ENCODE results near the gene DCC.
A peak's percentile ranks its signal among the peaks of the same experiment; 100 is the strongest.

The DCC gene

DNA sequence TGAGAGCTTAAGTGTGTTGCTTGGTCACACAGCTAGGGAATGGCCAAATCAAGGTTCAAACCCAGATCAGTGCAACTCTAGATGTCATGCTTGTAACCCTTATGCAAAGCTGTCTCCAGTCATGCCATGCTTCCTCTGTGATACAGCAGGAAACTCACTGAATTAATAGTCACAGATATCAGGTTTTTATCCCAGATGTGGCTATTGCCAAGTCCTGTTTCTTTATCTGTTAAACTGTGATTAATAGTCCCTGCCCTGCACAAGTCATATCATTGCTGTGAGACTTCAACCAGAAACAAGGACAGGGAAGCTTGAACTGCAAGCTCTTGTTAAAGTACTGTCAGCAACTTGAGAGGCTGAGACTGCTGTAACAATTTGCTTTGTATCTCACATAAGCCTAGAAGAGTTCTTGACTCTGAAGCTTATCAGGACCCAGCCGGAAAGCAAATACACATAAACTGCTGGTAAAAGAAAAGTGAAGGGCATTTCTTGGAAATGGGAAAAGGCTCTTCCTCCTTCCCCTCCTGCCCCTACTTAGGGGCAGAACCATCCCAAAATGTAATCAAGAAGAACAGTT, 609.0 kb downstream of the DCC start:
- no peak overlapping the region for H3K27ac ChIP-seq
- H3K27me3 ChIP-seq: no peaks in the 10 kb centered on the region
- H3K9me3 ChIP-seq: no peaks in the 10 kb centered on the region
- no peak overlapping the region for H3K4me3 ChIP-seq
- peak overlapping the region; percentile 18 for H3K4me2 ChIP-seq
- no peaks in the 10 kb centered on the region for H4K20me1 ChIP-seq
- no peak overlapping the region for H3K9ac ChIP-seq
- no peak for TF ChIP-seq Cebpa-rat (IDR thresholded peaks at IDR 0.05)
- peaks cover 40% of the 10 kb centered on the region for H3K4me1 ChIP-seq
- no peaks in the 10 kb centered on the region for H3K36me3 ChIP-seq

DNA sequence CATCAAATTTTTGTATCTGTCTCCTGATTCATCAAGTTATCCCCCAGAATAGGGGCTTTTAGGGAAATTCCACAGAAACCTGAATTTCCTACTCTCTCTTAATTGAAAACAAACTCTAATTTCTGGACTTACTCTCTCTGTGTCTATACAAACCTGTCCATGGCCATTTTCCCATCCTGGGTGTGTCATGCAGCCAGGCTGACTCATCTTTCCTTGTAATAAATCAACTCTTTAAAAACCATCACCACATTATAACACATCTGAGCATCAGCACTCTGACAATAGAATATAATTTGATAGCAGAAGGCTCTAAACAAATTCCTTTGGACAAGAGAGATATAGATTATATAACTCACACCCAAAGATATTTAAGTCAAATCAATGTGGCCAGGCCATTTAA, 610.2 kb downstream of the DCC start:
- Histone ChIP-seq H3K9me3 (no peaks in the 10 kb centered on the region), H3K36me3 (no peaks in the 10 kb centered on the region), H3K27me3 (no peaks in the 10 kb centered on the region), H3K4me3 (no peak overlapping the region), H3K27ac (no peak overlapping the region), H3K9ac (no peak overlapping the region), H4K20me1 (no peaks in the 10 kb centered on the region), H3K4me1 (peaks cover 28% of the 10 kb centered on the region), H3K4me2 (no peak overlapping the region)
- no peak for TF ChIP-seq Cebpa-rat (IDR thresholded peaks at IDR 0.05)

DNA sequence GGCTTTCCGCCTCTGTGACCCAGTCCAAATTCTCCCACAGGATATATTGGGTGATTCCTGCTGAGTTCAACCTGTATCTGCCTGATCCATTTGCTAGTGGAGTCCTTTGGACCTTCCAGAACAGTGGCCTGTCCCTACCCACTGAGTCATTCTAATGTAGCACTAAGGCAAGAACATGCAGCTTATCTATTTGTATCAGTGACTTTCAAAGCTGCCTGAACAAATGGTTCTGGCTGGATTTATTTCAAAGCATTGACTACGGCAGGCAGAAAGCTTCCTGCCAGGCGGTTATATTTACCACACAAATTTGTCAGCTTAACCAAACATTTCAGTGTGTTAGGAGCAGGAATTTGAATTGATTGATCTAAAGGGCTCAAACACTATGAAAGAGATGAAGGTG, 613.4 kb downstream of the DCC start:
- peaks cover 17% of the 10 kb centered on the region for H3K4me1 ChIP-seq
- H3K9ac ChIP-seq: no peak overlapping the region
- no peaks in the 10 kb centered on the region for H3K9me3 ChIP-seq
- H3K4me3 ChIP-seq: no peak overlapping the region
- H4K20me1 ChIP-seq: no peaks in the 10 kb centered on the region
- no peak overlapping the region for H3K27ac ChIP-seq
- no peak overlapping the region for H3K4me2 ChIP-seq
- no peaks in the 10 kb centered on the region for H3K36me3 ChIP-seq
- H3K27me3 ChIP-seq: no peaks in the 10 kb centered on the region
- no peak for TF ChIP-seq Cebpa-rat (IDR thresholded peaks at IDR 0.05)

DNA sequence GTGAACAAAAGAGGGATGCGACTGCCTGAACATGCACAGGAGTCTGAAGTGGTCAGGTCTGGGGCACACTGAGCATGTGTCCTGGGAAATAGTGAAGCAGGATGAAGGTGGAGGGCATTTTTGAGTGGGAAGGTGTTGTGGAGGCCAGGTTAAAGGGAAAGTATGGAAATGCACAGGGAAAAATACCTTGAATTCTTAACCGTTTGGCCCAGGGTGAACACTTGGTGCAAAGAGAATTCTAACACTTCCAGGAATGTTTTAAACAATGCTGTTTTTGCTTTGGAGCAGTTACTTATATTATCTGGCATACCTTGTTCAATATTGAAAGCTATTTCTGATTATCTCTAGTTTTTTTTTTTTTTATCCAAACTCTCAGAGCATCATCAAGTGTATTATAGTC, 623.5 kb downstream of the DCC start:
- TF ChIP-seq Cebpa-rat (IDR thresholded peaks at IDR 0.05): no peak
- no peak overlapping the region for H3K9ac ChIP-seq
- H3K27me3 ChIP-seq: no peaks in the 10 kb centered on the region
- no peaks in the 10 kb centered on the region for H3K4me1 ChIP-seq
- no peaks in the 10 kb centered on the region for H3K36me3 ChIP-seq
- H3K9me3 ChIP-seq: peaks cover 5% of the 10 kb centered on the region
- H4K20me1 ChIP-seq: no peaks in the 10 kb centered on the region
- H3K4me3 ChIP-seq: no peak overlapping the region
- H3K27ac ChIP-seq: no peak overlapping the region
- no peak overlapping the region for H3K4me2 ChIP-seq

DNA sequence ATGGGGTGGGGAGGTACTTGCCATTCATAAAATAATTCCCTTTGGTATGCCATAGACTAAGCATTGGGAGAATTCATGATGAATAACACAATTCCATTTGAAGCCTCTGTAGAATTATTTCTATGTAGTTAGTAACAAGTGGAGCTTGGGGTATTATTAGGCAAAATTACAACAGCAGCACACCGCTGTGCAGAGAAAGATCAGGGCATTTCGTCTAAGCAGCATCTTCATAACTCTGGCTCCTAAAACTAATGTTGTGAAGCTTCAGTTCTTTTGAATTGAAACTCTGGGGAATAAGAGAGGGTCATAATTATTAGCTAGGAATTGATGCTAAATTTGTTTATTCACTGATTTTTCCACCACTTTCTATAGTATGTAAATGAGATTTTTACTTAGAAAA, 630.7 kb downstream of the DCC start:
- no peak for TF ChIP-seq Cebpa-rat (IDR thresholded peaks at IDR 0.05)
- no peaks in the 10 kb centered on the region for H3K9me3 ChIP-seq
- H3K4me2 ChIP-seq: no peak overlapping the region
- no peak overlapping the region for H3K9ac ChIP-seq
- H4K20me1 ChIP-seq: no peaks in the 10 kb centered on the region
- H3K36me3 ChIP-seq: no peaks in the 10 kb centered on the region
- no peak overlapping the region for H3K27ac ChIP-seq
- no peaks in the 10 kb centered on the region for H3K27me3 ChIP-seq
- no peaks in the 10 kb centered on the region for H3K4me1 ChIP-seq
- no peak overlapping the region for H3K4me3 ChIP-seq

DNA sequence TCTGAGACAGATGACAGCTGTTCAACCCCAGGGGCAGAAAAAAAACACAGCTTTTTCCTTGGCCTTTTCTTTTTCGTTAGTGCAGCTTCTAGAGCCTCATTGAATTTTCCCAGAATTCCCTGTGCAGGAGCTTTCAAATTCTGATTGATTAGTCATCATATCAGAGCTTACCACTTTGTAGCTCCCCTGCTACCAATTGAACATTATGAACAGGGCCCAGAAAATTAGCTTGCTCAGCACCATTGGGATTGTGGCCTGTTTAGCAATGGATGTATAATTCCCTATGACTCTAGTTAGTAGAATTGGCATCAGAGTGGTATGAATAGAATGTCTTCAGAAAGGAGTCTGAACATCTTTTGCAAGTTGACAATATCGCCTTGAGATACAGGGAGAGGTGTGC, 631.1 kb downstream of the DCC start:
- H3K4me1 ChIP-seq: no peaks in the 10 kb centered on the region
- H4K20me1 ChIP-seq: no peaks in the 10 kb centered on the region
- no peak overlapping the region for H3K4me3 ChIP-seq
- no peak for TF ChIP-seq Cebpa-rat (IDR thresholded peaks at IDR 0.05)
- H3K9ac ChIP-seq: no peak overlapping the region
- H3K9me3 ChIP-seq: no peaks in the 10 kb centered on the region
- no peaks in the 10 kb centered on the region for H3K27me3 ChIP-seq
- H3K4me2 ChIP-seq: no peak overlapping the region
- H3K27ac ChIP-seq: no peak overlapping the region
- no peaks in the 10 kb centered on the region for H3K36me3 ChIP-seq

DNA sequence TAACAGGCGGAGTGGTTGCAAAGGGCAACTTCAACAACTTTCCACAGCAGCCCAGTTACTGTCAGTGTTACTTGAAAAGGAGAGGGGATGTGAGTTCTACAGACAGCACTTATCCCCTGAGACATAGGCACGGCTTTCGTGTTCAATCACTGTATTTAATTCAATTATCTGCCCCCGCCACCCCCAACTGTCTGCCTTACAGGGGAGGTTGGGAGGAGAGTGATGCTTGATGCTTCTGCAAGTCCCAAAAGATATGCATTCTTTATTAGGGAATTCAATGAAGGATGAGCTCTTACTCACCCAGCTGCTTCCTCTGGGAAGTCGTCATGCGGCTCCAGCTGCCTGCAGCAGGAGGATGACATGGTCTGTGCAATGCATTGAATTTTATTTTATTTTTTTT, 639.9 kb downstream of the DCC start:
- H3K4me1 ChIP-seq: peaks cover 11% of the 10 kb centered on the region
- no peaks in the 10 kb centered on the region for H3K27me3 ChIP-seq
- H3K9ac ChIP-seq: no peak overlapping the region
- no peak overlapping the region for H3K4me3 ChIP-seq
- H3K36me3 ChIP-seq: no peaks in the 10 kb centered on the region
- H4K20me1 ChIP-seq: no peaks in the 10 kb centered on the region; the same call in 1 of the 2 replicates
- no peak for TF ChIP-seq Cebpa-rat (IDR thresholded peaks at IDR 0.05)
- no peaks in the 10 kb centered on the region for H3K9me3 ChIP-seq
- peak overlapping the region; percentile 45 for H3K4me2 ChIP-seq
- no peak overlapping the region for H3K27ac ChIP-seq

DNA sequence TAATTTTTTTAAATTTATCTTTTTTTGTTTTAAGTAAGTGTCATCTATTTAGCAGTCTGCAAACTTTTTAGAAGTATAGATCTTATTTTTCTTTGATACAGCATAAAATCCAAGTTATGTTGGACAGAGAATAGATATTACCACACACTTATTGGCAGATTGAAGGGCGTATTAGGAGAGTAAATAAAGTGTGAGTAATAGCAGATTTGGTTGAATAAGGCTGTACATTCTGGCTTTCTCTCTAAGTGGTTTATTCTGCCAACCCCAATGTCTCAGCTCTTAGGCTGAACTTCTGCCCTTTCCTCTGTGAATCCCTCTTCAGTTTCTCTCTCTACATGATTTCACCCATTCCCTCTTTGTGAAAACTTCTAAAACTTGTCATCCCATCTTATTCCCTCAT, 651.2 kb downstream of the DCC start:
- no peak for TF ChIP-seq Cebpa-rat (IDR thresholded peaks at IDR 0.05)

DNA sequence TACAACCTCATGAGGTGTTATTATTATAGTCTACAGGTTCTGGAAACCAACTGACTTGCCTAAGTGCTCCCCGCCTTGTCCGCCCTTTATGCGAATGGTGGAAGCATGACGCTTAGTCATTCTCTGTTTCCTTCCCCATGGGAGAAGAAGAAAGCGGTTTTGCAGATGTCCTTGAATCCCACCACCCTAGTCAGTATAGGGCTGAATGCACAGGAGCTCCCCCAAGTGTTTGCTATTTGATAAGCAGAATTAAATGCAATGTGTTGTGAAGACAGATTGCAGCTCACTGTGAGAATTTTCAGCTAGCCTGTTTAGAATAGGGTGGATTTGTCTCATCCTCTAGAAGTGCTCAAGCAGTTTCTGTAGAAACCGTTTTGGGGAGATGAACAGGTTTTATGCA, 652.0 kb downstream of the DCC start:
- Histone ChIP-seq H4K20me1 (no peaks in the 10 kb centered on the region), H3K4me3 (no peak overlapping the region)
- no peak for TF ChIP-seq Cebpa-rat (IDR thresholded peaks at IDR 0.05)

More for the DNA sequence above, 651.2 kb downstream of the DCC start:
- 0 out of 2 replicates have a peak overlapping the region, but pooled peaks have one; percentile 30 for H3K4me2 ChIP-seq
- no peak overlapping the region for H3K4me3 ChIP-seq
- H4K20me1 ChIP-seq: no peaks in the 10 kb centered on the region
- H3K9ac ChIP-seq: no peak overlapping the region
- no peak overlapping the region for H3K27ac ChIP-seq
- H3K36me3 ChIP-seq: no peaks in the 10 kb centered on the region
- no peaks in the 10 kb centered on the region for H3K27me3 ChIP-seq
- H3K4me1 ChIP-seq: peaks cover 16% of the 10 kb centered on the region
- H3K9me3 ChIP-seq: no peaks in the 10 kb centered on the region

DNA sequence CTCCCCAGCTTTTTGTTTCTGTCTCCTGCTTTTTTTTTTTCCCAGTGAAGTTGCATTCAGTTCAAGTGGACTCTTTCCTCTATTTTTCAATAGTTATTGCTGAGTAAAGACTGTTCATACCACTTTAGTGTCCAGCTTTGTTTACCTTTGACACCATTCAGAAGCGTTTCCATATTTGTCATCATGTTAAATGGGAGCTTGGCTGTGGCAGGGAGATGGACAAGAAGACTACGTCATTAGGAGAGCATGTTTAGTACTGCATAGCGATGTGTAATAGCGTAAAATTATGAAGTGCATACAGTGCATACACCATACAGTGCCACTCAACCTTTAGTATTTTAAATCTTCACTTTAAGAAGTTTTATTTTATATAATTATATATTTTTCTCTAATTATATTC, 655.9 kb downstream of the DCC start:
- Histone ChIP-seq H3K4me1 (peaks cover 16% of the 10 kb centered on the region), H3K9ac (no peak overlapping the region)
- TF ChIP-seq Cebpa-rat (IDR thresholded peaks at IDR 0.05): no peak

More for the DNA sequence above, 652.0 kb downstream of the DCC start:
- no peak overlapping the region for H3K9ac ChIP-seq
- H3K9me3 ChIP-seq: no peaks in the 10 kb centered on the region
- H3K27me3 ChIP-seq: no peaks in the 10 kb centered on the region
- H3K4me1 ChIP-seq: peaks cover 16% of the 10 kb centered on the region
- H3K36me3 ChIP-seq: no peaks in the 10 kb centered on the region
- no peak overlapping the region for H3K27ac ChIP-seq
- H3K4me2 ChIP-seq: peak overlapping the region; percentile 30; the same call in 1 of the 2 replicates

DNA sequence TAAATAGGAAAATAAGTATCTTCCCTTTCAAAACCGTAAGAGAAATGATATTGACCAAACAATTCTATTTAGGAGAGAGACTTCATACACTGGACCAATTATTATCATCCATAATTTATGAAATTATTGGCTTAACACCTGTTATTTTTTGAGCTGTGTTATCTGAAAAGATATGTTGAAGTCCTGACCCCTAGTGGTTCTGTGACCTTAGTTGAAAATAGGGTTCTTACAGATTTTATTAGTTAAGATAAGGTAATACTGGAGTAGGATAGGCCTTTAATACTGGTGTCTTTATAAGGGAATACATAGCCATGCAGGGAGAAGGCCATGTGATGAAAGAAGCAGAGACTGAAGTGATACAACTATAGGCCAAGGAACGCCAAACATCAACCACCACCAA, 659.6 kb downstream of the DCC start:
- Histone ChIP-seq H3K36me3 (no peaks in the 10 kb centered on the region), H3K4me1 (no peaks in the 10 kb centered on the region), H3K27me3 (no peaks in the 10 kb centered on the region), H3K9ac (no peak overlapping the region), H3K27ac (no peak overlapping the region), H3K9me3 (no peaks in the 10 kb centered on the region), H3K4me3 (no peak overlapping the region), H3K4me2 (no peak overlapping the region), H4K20me1 (no peaks in the 10 kb centered on the region)
- no peak for TF ChIP-seq Cebpa-rat (IDR thresholded peaks at IDR 0.05)

More for the DNA sequence above, 655.9 kb downstream of the DCC start:
- Histone ChIP-seq H3K4me2 (no peak overlapping the region), H3K9me3 (no peaks in the 10 kb centered on the region), H4K20me1 (no peaks in the 10 kb centered on the region), H3K4me3 (no peak overlapping the region), H3K36me3 (no peaks in the 10 kb centered on the region), H3K27me3 (no peaks in the 10 kb centered on the region), H3K27ac (no peak overlapping the region)

Data from BLaER1 (cell line).